GM12864 (cell line): ENCODE results near the gene HCFC1.
"Not testable (repeated sequence)": the region's sequence is repeated elsewhere in the genome, so short reads cannot be mapped to it uniquely, and the experiment has no call there.

Experiments
- DNase-seq: peaks from one replicate; pipeline ENCODE4 v3.0.0-alpha.2; 2011; ENCODE audit warnings: low read depth
- H3K4me3 ChIP-seq: 2 replicates; pipeline ENCODE4 v1.5.1; 2011; ENCODE audit warnings: mild to moderate bottlenecking, low read depth, low read length, control low read depth
- TF ChIP-seq, protein P1 (sequence below): IDR thresholded peaks from 2 replicates; pipeline ENCODE4 v1.5.1; 2011; ENCODE audit warnings: low read depth, mild to moderate bottlenecking, moderate library complexity, low read length, control low read depth, inconsistent platforms; ENCODE audit errors: missing control alignments

HCFC1 gene

DNA sequence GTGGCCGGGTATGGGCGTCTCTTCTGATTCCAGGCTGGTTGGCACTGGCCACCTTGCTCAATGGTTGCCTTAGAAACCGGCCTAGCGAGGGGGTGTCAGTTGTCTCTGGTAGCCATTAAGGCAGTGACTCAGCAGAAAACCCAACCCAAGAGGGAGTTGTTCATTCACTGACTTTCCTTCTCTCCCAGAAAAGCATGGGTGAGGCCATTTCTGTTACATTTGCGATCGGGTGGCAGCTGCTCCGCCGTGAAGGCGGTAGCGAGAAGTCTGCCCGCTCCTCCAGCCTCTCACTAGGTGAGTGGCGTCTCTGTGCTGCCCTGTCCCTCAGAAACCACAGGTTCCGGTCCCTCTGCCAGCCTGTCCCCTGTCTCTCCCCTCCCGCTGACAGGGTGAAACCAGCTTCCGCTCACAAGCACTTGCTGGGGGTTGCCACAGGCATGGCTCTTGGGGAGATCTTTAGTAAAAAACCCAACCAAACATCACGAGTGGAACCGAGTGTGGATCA is 30.6 kb upstream of the HCFC1 start:
- no peak for DNase-seq
- TF ChIP-seq, protein P1, sequence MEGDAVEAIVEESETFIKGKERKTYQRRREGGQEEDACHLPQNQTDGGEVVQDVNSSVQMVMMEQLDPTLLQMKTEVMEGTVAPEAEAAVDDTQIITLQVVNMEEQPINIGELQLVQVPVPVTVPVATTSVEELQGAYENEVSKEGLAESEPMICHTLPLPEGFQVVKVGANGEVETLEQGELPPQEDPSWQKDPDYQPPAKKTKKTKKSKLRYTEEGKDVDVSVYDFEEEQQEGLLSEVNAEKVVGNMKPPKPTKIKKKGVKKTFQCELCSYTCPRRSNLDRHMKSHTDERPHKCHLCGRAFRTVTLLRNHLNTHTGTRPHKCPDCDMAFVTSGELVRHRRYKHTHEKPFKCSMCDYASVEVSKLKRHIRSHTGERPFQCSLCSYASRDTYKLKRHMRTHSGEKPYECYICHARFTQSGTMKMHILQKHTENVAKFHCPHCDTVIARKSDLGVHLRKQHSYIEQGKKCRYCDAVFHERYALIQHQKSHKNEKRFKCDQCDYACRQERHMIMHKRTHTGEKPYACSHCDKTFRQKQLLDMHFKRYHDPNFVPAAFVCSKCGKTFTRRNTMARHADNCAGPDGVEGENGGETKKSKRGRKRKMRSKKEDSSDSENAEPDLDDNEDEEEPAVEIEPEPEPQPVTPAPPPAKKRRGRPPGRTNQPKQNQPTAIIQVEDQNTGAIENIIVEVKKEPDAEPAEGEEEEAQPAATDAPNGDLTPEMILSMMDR = no peak
- H3K4me3 ChIP-seq = no peak overlapping the region

DNA sequence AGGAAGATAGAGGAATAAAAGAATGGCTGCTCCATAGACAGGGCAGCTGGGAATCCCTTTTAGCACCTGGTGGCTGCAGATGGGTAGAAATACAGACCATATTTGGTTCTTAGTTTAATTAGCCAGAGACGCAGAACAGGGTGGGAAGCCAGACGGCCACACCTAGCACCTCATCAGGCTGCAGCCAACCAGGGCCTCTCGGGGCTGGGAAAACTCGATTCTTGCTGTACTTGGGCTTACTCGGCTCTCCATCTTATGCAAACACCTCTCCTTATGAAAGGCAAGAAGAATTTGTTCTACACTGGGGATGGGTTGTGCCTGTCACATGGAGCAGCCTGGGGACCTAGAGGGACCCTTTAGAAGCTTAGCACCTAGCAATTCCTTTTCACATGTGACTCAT is 28.4 kb upstream of the HCFC1 start:
- DNase-seq = no peak
- TF ChIP-seq, protein P1 = no peak
- no peak overlapping the region for H3K4me3 ChIP-seq

DNA sequence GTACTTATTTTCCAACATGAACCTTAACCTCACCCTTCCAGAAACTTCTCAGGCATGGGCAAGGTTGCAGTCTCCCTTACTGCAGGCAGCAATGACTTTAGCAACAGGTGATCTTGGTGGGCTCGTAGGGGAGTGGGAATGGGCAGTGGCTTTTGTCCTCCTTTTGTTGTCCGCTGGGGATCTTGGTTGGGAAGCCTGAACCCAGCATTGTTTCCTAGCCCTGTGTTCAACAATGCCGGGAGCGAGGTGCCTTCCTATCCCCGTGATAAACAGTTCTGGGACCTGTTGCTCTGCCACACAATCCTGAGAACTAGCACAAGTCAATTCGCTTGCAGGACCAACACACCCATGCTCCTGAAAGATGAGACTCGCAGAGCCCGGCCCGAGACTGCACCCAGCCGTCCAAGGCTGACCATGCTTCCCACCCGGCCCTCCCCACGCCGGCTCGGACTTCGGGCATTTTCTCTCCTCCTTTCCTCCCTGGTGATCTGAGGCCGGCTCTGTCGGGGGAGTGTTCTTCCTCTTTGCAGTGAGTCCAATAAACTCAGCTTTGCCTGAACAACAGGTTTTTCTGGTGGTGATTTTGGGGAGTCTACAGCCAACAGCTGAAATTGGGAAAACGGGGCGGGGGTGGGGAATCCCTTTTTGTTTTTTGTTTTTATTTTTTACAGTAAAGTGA is 27.9 kb upstream of the HCFC1 start:
- H3K4me3 ChIP-seq = no peak overlapping the region
- DNase-seq = no peak
- TF ChIP-seq, protein P1 = no peak

DNA sequence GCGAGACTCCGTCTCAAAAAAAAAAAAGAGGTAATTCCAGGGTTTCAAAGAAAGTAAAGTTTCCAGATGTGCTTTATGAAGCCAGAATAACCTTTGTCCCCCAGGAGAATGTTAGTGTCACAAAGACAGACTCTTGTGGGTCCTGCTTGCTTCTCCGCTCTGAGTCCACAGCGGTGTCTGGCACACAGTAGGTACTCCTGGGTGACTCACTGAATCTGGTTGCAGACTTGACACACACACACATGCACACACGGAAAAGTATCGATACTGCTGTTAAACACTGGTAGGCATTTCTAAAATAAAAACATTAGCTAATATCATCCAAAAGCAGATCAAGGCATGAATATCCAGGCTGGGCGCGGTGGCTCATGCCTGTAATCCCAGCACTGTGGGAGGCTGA is 23.9 kb upstream of the HCFC1 start:
- DNase-seq = no peak
- TF ChIP-seq, protein P1 = no peak
- no peak overlapping the region for H3K4me3 ChIP-seq

DNA sequence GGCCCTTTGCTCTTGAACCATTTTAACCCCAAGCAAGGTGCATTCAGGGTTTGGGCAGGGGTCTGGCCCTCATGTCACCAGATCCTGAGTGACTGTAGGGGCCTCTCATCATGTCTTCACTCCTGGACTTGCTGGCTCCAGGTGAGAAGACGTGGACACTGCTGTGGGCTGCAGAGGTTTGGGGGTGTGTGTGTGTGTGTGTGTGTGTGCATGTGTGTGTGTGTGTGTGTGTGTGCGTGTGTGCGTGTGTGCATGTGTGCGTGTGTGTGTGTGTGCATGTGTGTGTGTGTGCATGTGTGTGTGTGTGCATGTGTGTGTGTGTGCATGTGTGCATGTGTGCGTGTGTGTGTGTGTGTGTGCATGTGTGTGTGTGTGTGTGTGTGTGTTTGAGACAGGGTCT is 22.8 kb upstream of the HCFC1 start:
- H3K4me3 ChIP-seq, DNase-seq: not testable (repeated sequence)

DNA sequence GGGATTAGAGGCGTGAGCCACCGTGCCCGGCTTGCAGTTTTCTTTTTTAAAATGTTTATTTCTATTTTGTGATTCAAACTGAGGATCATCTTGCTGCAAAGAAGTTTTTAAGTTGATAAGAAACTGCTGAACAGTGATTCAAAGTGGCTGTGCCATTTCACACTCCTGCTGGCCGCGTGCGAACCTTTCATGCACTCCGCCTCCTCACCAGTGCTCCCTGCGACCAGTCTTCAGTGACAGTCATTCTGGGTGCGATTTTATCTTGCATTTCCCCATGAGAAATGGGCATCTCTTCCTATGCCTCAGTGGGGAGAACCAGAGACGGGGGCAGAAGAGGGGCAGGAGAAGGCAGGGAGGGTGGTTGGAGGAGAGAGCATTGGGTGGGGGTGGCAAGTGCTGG is 22.4 kb upstream of the HCFC1 start:
- no peak for DNase-seq
- no peak overlapping the region for H3K4me3 ChIP-seq
- TF ChIP-seq, protein P1 = no peak

DNA sequence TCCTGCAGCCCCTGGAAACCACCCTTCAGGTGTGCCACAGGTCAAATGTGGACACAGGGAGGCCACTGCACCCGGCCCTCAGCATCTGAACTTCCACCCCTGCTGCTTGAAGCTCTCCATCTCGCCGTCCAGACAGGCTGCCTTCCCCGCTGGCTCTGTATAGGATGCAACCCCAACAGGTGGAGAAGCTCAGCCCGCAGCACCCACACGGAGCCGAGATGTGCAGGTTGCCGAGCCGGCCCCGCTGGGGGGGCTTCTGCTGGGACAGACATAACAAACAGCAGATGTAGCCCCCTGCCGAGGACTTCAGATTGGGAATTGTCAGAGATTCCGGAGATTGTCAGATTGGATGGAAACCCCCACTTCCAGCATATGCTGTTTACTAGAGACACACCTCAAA is 21.5 kb upstream of the HCFC1 start:
- no peak for DNase-seq
- TF ChIP-seq, protein P1 = no peak
- no peak overlapping the region for H3K4me3 ChIP-seq
